Chondrocyte (in vitro differentiated cells): ENCODE data around the gene PRKAR2B. TPM values are rescaled to one million over a fixed set of nuclear protein-coding genes. Genes with fewer than 3 reads are reported as not detected.

ENCODE experiments used
- DNase-seq: peaks from one replicate; pipeline ENCODE4 v3.0.0; 2021; ENCODE audit warnings: mixed read lengths, low spot score
- H3K27ac Mint-ChIP-seq: one replicate; pipeline ENCODE4 v1.8.0; 2021; ENCODE audit warnings: mild to moderate bottlenecking, moderate library complexity, mixed read lengths; ENCODE audit not compliant: unreplicated experiment
- H3K27me3 Mint-ChIP-seq: 2 replicates; pipeline ENCODE4 v1.8.0; 2021; ENCODE audit warnings: low read depth, mixed read lengths
- H3K36me3 Mint-ChIP-seq: 2 replicates; pipeline ENCODE4 v1.8.0; 2021; ENCODE audit warnings: low read depth, mixed read lengths
- H3K4me1 Mint-ChIP-seq: 2 replicates; pipeline ENCODE4 v1.8.0; 2021; ENCODE audit warnings: low read depth, mild to moderate bottlenecking, mixed read lengths
- H3K4me3 Mint-ChIP-seq: one replicate; pipeline ENCODE4 v1.8.0; 2021; ENCODE audit warnings: mild to moderate bottlenecking, moderate library complexity, mixed read lengths; ENCODE audit not compliant: unreplicated experiment
- H3K9me3 Mint-ChIP-seq: 2 replicates; pipeline ENCODE4 v1.8.0; 2021; ENCODE audit warnings: low read depth, mixed read lengths
- CTCF ChIP-seq: fragments of 200-600 bp; sonication (generic); IDR thresholded peaks from 2 replicates; pipeline ENCODE4 v1.5.0; 2021; ENCODE audit warnings: antibody characterized with exemption, mild to moderate bottlenecking, moderate library complexity
- total RNA-seq: library from RNA; stranded (reverse); gene quantifications from 3 replicates; pipeline ENCODE4 v1.2.1, GENCODE V29; 2021

PRKAR2B gene
- total RNA-seq, 1 donor from 2014 or later = 0.87 TPM

- Mint-ChIP-seq H3K27me3 (no peaks in the 10 kb centered on the region), H3K4me3 (no peak overlapping the region), H3K4me1 (peaks cover 26% of the 10 kb centered on the region), H3K9me3 (no peaks in the 10 kb centered on the region), H3K36me3 (no peaks in the 10 kb centered on the region), H3K27ac (no peak overlapping the region)
- no peak for TF ChIP-seq CTCF
- no peak for DNase-seq
These were observed 73.8 kb downstream of the PRKAR2B start for GRCh38 chr7:107118109-107118900.

DNA sequence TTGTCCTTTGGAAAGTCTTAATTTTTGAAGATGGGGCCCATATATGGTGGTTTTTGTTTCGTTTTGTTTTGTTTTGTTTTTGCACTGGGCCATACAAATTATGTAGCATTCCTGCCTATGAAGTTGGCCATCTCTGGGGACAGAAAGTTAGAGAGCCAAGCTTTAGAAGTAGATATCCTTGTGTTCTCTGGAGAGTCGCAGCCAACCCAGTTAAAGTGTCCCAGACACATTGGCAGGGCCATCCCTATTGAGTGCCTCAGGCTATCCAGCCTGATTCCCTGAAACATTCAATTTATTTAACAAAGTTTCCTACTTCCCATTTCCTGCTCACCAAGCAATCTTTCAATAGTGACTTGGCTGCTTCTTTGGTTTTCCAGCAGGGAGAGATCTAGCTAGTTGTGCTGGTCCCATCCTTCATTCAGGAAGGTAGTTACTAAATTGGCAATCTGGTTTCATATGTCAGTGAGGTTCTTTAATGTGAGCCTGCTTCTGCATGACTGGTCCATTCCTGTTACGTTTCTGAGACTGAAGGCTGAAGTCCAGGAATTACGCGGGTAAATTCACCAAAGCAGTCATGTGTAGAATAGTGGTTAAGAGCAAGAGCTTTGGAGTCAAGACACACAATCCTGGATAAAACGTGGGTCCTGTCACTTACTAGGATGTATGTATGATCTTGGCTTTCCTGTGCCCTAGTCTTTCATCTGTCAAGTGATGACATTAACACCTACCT, 75.0 kb downstream of the PRKAR2B start:
- Mint-ChIP-seq H3K27ac (no peak overlapping the region), H3K36me3 (no peaks in the 10 kb centered on the region), H3K4me3 (no peak overlapping the region), H3K9me3 (no peaks in the 10 kb centered on the region), H3K27me3 (no peaks in the 10 kb centered on the region), H3K4me1 (peaks cover 26% of the 10 kb centered on the region)
- no peak for DNase-seq
- TF ChIP-seq CTCF = no peak

DNA sequence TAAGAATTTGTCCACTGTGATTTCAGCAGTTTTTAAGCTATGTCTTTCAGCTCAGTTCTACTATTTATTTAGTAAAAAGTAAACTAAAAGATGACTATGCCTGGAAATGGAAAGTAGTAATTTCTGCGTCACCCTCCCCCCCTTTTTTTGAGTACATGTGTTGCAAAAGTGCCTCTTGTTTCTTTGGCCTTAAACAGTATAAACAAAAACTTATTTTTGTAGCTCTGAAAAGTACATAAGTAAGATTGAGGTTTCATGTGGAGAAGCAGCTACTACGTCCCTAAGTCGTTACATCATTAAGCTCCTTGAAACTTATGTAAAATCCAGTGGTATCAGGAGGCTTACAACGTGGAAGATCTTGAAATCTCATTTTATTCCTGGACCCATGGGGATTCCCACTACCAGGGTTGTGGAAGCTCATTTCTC, 78.0 kb downstream of the PRKAR2B start:
- no peak for DNase-seq
- TF ChIP-seq CTCF = no peak
- no peaks in the 10 kb centered on the region for H3K36me3 Mint-ChIP-seq
- no peaks in the 10 kb centered on the region for H3K9me3 Mint-ChIP-seq
- peaks cover 26% of the 10 kb centered on the region for H3K4me1 Mint-ChIP-seq
- no peaks in the 10 kb centered on the region for H3K27me3 Mint-ChIP-seq
- no peak overlapping the region for H3K4me3 Mint-ChIP-seq
- peak overlapping the region; percentile 68 for H3K27ac Mint-ChIP-seq

DNA sequence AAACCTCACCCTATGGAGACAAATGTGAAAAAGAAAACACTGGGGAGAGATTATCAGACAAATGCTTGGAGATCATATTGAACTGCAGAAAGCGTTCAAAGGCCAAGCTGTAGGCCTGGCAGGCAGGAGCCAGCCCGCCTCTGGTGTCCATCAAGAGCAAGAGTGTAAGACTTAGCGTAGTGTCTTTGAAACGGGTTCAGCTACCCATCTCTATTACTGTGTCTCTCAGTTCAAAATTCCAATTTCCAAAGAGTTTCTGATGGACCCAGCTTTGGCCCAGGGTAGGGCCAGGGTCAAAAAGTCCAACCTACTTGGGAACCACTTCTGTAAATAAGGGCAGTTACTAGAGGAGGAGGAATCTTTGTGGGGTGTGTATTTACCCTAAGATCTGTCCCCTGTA, 78.9 kb downstream of the PRKAR2B start:
- no peak overlapping the region for H3K4me3 Mint-ChIP-seq
- H3K27me3 Mint-ChIP-seq = no peaks in the 10 kb centered on the region
- no peaks in the 10 kb centered on the region for H3K9me3 Mint-ChIP-seq
- no peak for TF ChIP-seq CTCF
- H3K27ac Mint-ChIP-seq = no peak overlapping the region
- no peaks in the 10 kb centered on the region for H3K36me3 Mint-ChIP-seq
- H3K4me1 Mint-ChIP-seq = peaks cover 25% of the 10 kb centered on the region
- DNase-seq = no peak

GRCh38 chr7:107125475-107125874, 81.0 kb downstream of the PRKAR2B start:
- Mint-ChIP-seq H3K4me1 (peaks cover 15% of the 10 kb centered on the region), H3K9me3 (no peaks in the 10 kb centered on the region)

More at GRCh38 chr7:107125475-107125874, 81.0 kb downstream of the PRKAR2B start:
- TF ChIP-seq CTCF = no peak
- Mint-ChIP-seq H3K27me3 (no peaks in the 10 kb centered on the region), H3K4me3 (no peak overlapping the region), H3K36me3 (no peaks in the 10 kb centered on the region), H3K27ac (no peak overlapping the region)
- DNase-seq = no peak
